ENCODE results near the gene FLRT1. TPM values are rescaled to one million over a fixed set of nuclear protein-coding genes. Genes with fewer than 3 reads are reported as not detected.

FLRT1 gene
- total RNA-seq, 1 experiment from 2014 or later: 0.39 TPM

- no peak for TF ChIP-seq CTCF (IDR thresholded peaks at IDR 0.05; ENCODE audit: insufficient read depth in 1 of 2, low read depth in 1 of 2, low read length in 1 of 2, severe bottlenecking in 1 of 2, unreplicated experiment in 1 of 2)
- ChIA-PET CTCF (no interaction called here), POLR2A (no interaction called here)
- H3K27ac Mint-ChIP-seq (ENCODE audit: unreplicated experiment): no peak overlapping the region
- no peak for DNase-seq
- Histone ChIP-seq H3K36me3 (ENCODE audit: control insufficient read depth, insufficient read depth, low read length) (peaks cover 6% of the 10 kb centered on the region), H3K4me1 (no peaks in the 10 kb centered on the region), H3K4me3 (ENCODE audit: low read depth, low read length) (no peak overlapping the region), H3K27me3 (replicated peaks; ENCODE audit: control insufficient read depth, insufficient read depth, low read length) (no peaks in the 10 kb centered on the region), H3K9me3 (no peaks in the 10 kb centered on the region)
- intact Hi-C loops (cut with micrococcal nuclease; ENCODE audit: unreplicated experiment): no loop called here
- H3K4me3 Mint-ChIP-seq (ENCODE audit: unreplicated experiment): no peak overlapping the region
- no TSS peak for BruUV-seq (replicated peaks)
- H3K4me1 Mint-ChIP-seq (ENCODE audit: low read depth, unreplicated experiment): no peaks in the 10 kb centered on the region
- H3K27me3 Mint-ChIP-seq (ENCODE audit: insufficient read depth, unreplicated experiment): no peaks in the 10 kb centered on the region
- no peaks in the 10 kb centered on the region for H3K9me3 Mint-ChIP-seq (ENCODE audit: unreplicated experiment)
- H3K36me3 Mint-ChIP-seq (ENCODE audit: insufficient read depth, unreplicated experiment): peaks cover 88% of the 10 kb centered on the region
Observed at GRCh38 chr11:63993993-63994392, 41.7 kb upstream of the FLRT1 start.

GRCh38 chr11:63996512-63996911 is 39.2 kb upstream of the FLRT1 start:
- peaks cover 76% of the 10 kb centered on the region for H3K36me3 Mint-ChIP-seq (ENCODE audit: insufficient read depth, unreplicated experiment)
- no peaks in the 10 kb centered on the region for H3K4me1 ChIP-seq
- no peak for DNase-seq
- no peaks in the 10 kb centered on the region for H3K27me3 Mint-ChIP-seq (ENCODE audit: insufficient read depth, unreplicated experiment)
- no peaks in the 10 kb centered on the region for H3K9me3 ChIP-seq
- no peaks in the 10 kb centered on the region for H3K9me3 Mint-ChIP-seq (ENCODE audit: unreplicated experiment)
- H3K4me3 Mint-ChIP-seq (ENCODE audit: unreplicated experiment): no peak overlapping the region
- POLR2A ChIA-PET: no interaction called here
- no peak overlapping the region for H3K27ac Mint-ChIP-seq (ENCODE audit: unreplicated experiment)
- BruUV-seq (replicated peaks): no TSS peak
- CTCF ChIA-PET: no interaction called here
- H3K4me3 ChIP-seq (ENCODE audit: low read depth, low read length): no peak overlapping the region
- intact Hi-C loops (cut with micrococcal nuclease; ENCODE audit: unreplicated experiment): no loop called here
- no peaks in the 10 kb centered on the region for H3K4me1 Mint-ChIP-seq (ENCODE audit: low read depth, unreplicated experiment)
- no peak for TF ChIP-seq CTCF (IDR thresholded peaks at IDR 0.05; ENCODE audit: insufficient read depth in 1 of 2, low read depth in 1 of 2, low read length in 1 of 2, severe bottlenecking in 1 of 2, unreplicated experiment in 1 of 2)
- peaks cover 4% of the 10 kb centered on the region; the same call in 1 of the 2 replicates for H3K36me3 ChIP-seq (ENCODE audit: control insufficient read depth, insufficient read depth, low read length)
- no peaks in the 10 kb centered on the region for H3K27me3 ChIP-seq (replicated peaks; ENCODE audit: control insufficient read depth, insufficient read depth, low read length)

- no peaks in the 10 kb centered on the region for H3K27me3 ChIP-seq (replicated peaks; ENCODE audit: control insufficient read depth, insufficient read depth, low read length)
- Mint-ChIP-seq H3K36me3 (ENCODE audit: insufficient read depth, unreplicated experiment) (peaks cover 73% of the 10 kb centered on the region), H3K27ac (ENCODE audit: unreplicated experiment) (no peak overlapping the region), H3K27me3 (ENCODE audit: insufficient read depth, unreplicated experiment) (no peaks in the 10 kb centered on the region), H3K4me3 (ENCODE audit: unreplicated experiment) (no peak overlapping the region), H3K9me3 (ENCODE audit: unreplicated experiment) (no peaks in the 10 kb centered on the region), H3K4me1 (ENCODE audit: low read depth, unreplicated experiment) (no peaks in the 10 kb centered on the region)
- no TSS peak for BruUV-seq (replicated peaks)
- ChIA-PET POLR2A (no interaction called here), CTCF (no interaction called here)
- no peaks in the 10 kb centered on the region for H3K4me1 ChIP-seq
- H3K9me3 ChIP-seq: no peaks in the 10 kb centered on the region
- DNase-seq: no peak
- intact Hi-C loops (cut with micrococcal nuclease; ENCODE audit: unreplicated experiment): no loop called here
- no peak overlapping the region for H3K4me3 ChIP-seq (ENCODE audit: low read depth, low read length)
- peaks cover 4% of the 10 kb centered on the region; the same call in 1 of the 2 replicates for H3K36me3 ChIP-seq (ENCODE audit: control insufficient read depth, insufficient read depth, low read length)
- no peak for TF ChIP-seq CTCF (IDR thresholded peaks at IDR 0.05; ENCODE audit: insufficient read depth in 1 of 2, low read depth in 1 of 2, low read length in 1 of 2, severe bottlenecking in 1 of 2, unreplicated experiment in 1 of 2)
Observed at GRCh38 chr11:63997104-63997700, 38.5 kb upstream of the FLRT1 start.
